ENCODE measurements around the gene ERVW-1. TPM values are rescaled to one million over a fixed set of nuclear protein-coding genes. Genes with fewer than 3 reads are reported as not detected.

Gene ERVW-1
- total RNA-seq, 1 experiment from 2014 or later, result not detected

DNA sequence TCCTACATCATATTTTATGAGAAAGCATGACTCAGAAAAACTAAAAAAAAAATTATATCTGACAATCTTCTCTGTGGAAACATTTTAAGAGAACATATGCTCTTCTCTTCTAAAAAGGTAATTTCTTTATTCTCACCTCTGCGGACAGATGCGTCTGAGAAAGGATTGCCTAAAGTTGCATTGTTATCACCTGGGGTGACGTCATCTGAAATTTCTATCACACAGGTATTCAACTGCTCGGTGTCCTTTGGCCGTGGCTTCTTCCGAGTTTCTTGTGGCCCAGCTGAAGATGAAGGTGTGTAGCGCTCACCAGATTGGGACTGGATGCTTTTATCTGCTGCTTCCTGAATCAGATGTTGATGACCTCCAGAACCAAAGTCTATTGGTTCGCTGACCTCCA, 44.7 kb downstream of the ERVW-1 start:
- BruUV-seq (replicated peaks), result no TSS peak
- Histone ChIP-seq H3K27me3 (ENCODE audit: control insufficient read depth, insufficient read depth, low read length) (no peaks in the 10 kb centered on the region), H3K4me1 (ENCODE audit: control insufficient read depth, insufficient read depth, low read length) (no peaks in the 10 kb centered on the region), H3K27ac (ENCODE audit: low read length) (no peak overlapping the region), H3K36me3 (ENCODE audit: control insufficient read depth, insufficient read depth, low read length) (no peaks in the 10 kb centered on the region), H3K9me3 (ENCODE audit: control insufficient read depth, insufficient read depth, low read depth, low read length) (no peaks in the 10 kb centered on the region), H3K4me3 (ENCODE audit: low read depth in 2 of 2, low read length in 2 of 2) (no peak overlapping the region)
- CTCF ChIA-PET, result no interaction called here
- intact Hi-C loops (cut with micrococcal nuclease; ENCODE audit: unreplicated experiment), result no loop called here
- TF ChIP-seq SIN3A (IDR thresholded peaks at IDR 0.05; ENCODE audit: borderline replicate concordance, insufficient read depth, low read depth, low read length), result no peak
- TF ChIP-seq, protein P1, sequence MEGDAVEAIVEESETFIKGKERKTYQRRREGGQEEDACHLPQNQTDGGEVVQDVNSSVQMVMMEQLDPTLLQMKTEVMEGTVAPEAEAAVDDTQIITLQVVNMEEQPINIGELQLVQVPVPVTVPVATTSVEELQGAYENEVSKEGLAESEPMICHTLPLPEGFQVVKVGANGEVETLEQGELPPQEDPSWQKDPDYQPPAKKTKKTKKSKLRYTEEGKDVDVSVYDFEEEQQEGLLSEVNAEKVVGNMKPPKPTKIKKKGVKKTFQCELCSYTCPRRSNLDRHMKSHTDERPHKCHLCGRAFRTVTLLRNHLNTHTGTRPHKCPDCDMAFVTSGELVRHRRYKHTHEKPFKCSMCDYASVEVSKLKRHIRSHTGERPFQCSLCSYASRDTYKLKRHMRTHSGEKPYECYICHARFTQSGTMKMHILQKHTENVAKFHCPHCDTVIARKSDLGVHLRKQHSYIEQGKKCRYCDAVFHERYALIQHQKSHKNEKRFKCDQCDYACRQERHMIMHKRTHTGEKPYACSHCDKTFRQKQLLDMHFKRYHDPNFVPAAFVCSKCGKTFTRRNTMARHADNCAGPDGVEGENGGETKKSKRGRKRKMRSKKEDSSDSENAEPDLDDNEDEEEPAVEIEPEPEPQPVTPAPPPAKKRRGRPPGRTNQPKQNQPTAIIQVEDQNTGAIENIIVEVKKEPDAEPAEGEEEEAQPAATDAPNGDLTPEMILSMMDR (IDR thresholded peaks at IDR 0.05), result no peak
- TF ChIP-seq, protein P2, sequence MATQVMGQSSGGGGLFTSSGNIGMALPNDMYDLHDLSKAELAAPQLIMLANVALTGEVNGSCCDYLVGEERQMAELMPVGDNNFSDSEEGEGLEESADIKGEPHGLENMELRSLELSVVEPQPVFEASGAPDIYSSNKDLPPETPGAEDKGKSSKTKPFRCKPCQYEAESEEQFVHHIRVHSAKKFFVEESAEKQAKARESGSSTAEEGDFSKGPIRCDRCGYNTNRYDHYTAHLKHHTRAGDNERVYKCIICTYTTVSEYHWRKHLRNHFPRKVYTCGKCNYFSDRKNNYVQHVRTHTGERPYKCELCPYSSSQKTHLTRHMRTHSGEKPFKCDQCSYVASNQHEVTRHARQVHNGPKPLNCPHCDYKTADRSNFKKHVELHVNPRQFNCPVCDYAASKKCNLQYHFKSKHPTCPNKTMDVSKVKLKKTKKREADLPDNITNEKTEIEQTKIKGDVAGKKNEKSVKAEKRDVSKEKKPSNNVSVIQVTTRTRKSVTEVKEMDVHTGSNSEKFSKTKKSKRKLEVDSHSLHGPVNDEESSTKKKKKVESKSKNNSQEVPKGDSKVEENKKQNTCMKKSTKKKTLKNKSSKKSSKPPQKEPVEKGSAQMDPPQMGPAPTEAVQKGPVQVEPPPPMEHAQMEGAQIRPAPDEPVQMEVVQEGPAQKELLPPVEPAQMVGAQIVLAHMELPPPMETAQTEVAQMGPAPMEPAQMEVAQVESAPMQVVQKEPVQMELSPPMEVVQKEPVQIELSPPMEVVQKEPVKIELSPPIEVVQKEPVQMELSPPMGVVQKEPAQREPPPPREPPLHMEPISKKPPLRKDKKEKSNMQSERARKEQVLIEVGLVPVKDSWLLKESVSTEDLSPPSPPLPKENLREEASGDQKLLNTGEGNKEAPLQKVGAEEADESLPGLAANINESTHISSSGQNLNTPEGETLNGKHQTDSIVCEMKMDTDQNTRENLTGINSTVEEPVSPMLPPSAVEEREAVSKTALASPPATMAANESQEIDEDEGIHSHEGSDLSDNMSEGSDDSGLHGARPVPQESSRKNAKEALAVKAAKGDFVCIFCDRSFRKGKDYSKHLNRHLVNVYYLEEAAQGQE (IDR thresholded peaks at IDR 0.05; ENCODE audit: insufficient read depth in 1 of 2, low read depth in 2 of 2, low read length in 1 of 2), result no peak
- no peak for TF ChIP-seq POLR2AphosphoS5 (IDR thresholded peaks at IDR 0.05; ENCODE audit: low read depth, low read length)
- no peak for TF ChIP-seq TCF7L2 (IDR thresholded peaks at IDR 0.05; ENCODE audit: low read depth, low read length)
- no peak for DNase-seq (ENCODE audit: low read depth, low spot score)
- POLR2A ChIA-PET, result no interaction called here
- no peak for ATAC-seq
- in situ Hi-C loops (cut with HindIII; ENCODE audit: low pct_unique_long_range_greater_than_20kb, low sequenced_read_pairs), result no loop called here

DNA sequence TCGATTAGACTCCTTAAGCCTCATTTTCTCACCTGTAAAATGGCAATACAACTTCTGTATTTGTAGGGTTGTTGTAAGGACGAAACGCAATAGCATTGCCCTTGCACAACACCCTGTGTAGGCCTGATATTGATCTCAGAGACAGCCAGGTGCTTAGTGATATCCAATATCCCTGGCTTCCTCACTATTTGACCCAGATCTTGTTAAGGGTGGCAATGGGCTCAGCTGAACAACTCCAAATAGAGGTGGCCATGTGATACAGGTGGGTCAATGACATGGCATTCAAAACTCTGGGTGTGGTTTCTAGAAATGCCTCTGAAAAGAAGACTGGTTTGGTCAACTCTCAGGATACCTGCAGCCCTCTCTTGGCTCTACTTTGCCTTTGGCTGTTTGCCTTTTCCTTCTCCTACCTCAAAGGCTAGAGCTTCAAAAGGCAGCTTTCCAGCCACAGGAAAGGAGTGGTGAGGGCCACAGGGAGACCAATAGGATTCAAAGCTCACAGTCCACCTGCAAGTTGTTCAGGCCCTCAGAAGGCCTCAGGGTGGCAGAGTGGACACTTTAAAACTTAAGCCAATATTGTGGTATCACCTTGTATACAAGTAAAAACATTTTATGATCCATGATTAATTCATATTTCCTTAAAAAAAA, 45.3 kb downstream of the ERVW-1 start:
- in situ Hi-C loops (cut with HindIII; ENCODE audit: low pct_unique_long_range_greater_than_20kb, low sequenced_read_pairs) (no loop called here), intact Hi-C loops (cut with micrococcal nuclease; ENCODE audit: unreplicated experiment) (no loop called here)
- ATAC-seq, result no peak
- CTCF ChIA-PET, result no interaction called here
- TF ChIP-seq TCF7L2 (IDR thresholded peaks at IDR 0.05; ENCODE audit: low read depth, low read length), result no peak
- TF ChIP-seq POLR2AphosphoS5 (IDR thresholded peaks at IDR 0.05; ENCODE audit: low read depth, low read length), result no peak
- TF ChIP-seq SIN3A (IDR thresholded peaks at IDR 0.05; ENCODE audit: borderline replicate concordance, insufficient read depth, low read depth, low read length), result no peak
- TF ChIP-seq, protein P1 (IDR thresholded peaks at IDR 0.05), result no peak
- TF ChIP-seq, protein P2 (IDR thresholded peaks at IDR 0.05; ENCODE audit: insufficient read depth in 1 of 2, low read depth in 2 of 2, low read length in 1 of 2), result no peak
- POLR2A ChIA-PET, result interaction anchor here (0.7 kb wide), 1 partner anchor 26 kb away, joined by 5 read pairs; no protein-coding TSS in a partner anchor
- DNase-seq (ENCODE audit: low read depth, low spot score), result no peak
- Histone ChIP-seq H3K27me3 (ENCODE audit: control insufficient read depth, insufficient read depth, low read length) (no peaks in the 10 kb centered on the region), H3K36me3 (ENCODE audit: control insufficient read depth, insufficient read depth, low read length) (no peaks in the 10 kb centered on the region), H3K27ac (ENCODE audit: low read length) (no peak overlapping the region), H3K4me3 (ENCODE audit: low read depth in 2 of 2, low read length in 2 of 2) (no peak overlapping the region), H3K4me1 (ENCODE audit: control insufficient read depth, insufficient read depth, low read length) (no peaks in the 10 kb centered on the region), H3K9me3 (ENCODE audit: control insufficient read depth, insufficient read depth, low read depth, low read length) (no peaks in the 10 kb centered on the region)
- no TSS peak for BruUV-seq (replicated peaks)

All from Panc1 (cell line).